Measurements from ENCODE around the gene SIDT2.
"Not testable (repeated sequence)": the region's sequence is repeated elsewhere in the genome, so short reads cannot be mapped to it uniquely, and the experiment has no call there.

The SIDT2 gene

DNA sequence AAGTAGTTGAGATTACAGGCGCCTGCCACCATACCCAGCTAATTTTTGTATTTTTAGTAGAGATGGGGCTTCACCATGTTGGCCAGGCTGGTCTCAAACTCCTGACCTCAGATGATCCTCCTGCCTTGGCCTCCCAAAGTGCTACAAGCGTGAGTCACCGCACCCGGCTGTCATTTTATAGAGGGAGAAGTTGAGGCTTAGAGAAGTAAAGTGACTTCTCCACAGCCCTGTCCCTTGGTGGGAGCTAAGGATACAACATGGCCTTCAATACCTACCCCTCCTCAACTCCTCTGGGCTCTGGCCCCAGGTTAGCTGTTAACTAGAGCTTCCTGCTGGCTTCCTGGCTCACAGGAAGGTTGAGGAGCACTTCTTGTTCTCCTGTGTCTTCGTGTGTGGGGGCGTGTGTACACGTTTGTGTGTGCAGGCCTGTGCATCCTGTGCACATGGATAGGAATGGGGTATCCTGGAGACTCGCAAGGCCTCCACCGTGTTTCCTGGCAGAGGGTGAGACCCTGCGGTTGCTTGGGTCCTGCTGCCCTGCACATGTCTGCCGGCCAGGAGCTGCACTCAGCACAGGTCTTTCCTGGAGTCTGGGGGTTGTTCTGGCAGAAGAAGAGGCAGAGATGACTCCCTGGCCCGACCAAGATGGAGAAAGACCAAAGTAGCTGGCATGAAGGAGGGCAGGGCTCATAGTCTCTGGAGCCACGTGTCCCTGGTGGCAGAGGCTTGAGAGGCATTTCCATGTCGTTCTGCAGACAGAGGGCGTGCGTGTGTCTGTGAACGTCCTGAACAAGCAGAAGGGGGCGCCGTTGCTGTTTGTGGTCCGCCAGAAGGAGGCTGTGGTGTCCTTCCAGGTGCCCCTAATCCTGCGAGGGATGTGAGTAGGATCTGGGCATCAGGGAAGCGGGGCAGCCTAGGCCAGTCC, 2.4 kb downstream of the SIDT2 start:
- no peak overlapping the region for H3K4me3 ChIP-seq (ENCODE audit: low read depth, low read length)
- DNase-seq (ENCODE audit: low read depth), result peak; percentile 82
- peak; percentile 22; the same call in 1 of the 2 replicates for TF ChIP-seq MYC (IDR thresholded peaks at IDR 0.05; ENCODE audit: low read depth, low read length)
- TF ChIP-seq, protein P1, sequence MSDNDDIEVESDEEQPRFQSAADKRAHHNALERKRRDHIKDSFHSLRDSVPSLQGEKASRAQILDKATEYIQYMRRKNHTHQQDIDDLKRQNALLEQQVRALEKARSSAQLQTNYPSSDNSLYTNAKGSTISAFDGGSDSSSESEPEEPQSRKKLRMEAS (IDR thresholded peaks at IDR 0.05; ENCODE audit: low read depth, low read length), result peak; percentile 81
- TF ChIP-seq, protein P2, sequence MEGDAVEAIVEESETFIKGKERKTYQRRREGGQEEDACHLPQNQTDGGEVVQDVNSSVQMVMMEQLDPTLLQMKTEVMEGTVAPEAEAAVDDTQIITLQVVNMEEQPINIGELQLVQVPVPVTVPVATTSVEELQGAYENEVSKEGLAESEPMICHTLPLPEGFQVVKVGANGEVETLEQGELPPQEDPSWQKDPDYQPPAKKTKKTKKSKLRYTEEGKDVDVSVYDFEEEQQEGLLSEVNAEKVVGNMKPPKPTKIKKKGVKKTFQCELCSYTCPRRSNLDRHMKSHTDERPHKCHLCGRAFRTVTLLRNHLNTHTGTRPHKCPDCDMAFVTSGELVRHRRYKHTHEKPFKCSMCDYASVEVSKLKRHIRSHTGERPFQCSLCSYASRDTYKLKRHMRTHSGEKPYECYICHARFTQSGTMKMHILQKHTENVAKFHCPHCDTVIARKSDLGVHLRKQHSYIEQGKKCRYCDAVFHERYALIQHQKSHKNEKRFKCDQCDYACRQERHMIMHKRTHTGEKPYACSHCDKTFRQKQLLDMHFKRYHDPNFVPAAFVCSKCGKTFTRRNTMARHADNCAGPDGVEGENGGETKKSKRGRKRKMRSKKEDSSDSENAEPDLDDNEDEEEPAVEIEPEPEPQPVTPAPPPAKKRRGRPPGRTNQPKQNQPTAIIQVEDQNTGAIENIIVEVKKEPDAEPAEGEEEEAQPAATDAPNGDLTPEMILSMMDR (IDR thresholded peaks at IDR 0.05; ENCODE audit: low read depth, low read length), result peak; percentile 49
- TF ChIP-seq POLR2A (IDR thresholded peaks at IDR 0.05; ENCODE audit: extremely low read depth, insufficient read length), result no peak

DNA sequence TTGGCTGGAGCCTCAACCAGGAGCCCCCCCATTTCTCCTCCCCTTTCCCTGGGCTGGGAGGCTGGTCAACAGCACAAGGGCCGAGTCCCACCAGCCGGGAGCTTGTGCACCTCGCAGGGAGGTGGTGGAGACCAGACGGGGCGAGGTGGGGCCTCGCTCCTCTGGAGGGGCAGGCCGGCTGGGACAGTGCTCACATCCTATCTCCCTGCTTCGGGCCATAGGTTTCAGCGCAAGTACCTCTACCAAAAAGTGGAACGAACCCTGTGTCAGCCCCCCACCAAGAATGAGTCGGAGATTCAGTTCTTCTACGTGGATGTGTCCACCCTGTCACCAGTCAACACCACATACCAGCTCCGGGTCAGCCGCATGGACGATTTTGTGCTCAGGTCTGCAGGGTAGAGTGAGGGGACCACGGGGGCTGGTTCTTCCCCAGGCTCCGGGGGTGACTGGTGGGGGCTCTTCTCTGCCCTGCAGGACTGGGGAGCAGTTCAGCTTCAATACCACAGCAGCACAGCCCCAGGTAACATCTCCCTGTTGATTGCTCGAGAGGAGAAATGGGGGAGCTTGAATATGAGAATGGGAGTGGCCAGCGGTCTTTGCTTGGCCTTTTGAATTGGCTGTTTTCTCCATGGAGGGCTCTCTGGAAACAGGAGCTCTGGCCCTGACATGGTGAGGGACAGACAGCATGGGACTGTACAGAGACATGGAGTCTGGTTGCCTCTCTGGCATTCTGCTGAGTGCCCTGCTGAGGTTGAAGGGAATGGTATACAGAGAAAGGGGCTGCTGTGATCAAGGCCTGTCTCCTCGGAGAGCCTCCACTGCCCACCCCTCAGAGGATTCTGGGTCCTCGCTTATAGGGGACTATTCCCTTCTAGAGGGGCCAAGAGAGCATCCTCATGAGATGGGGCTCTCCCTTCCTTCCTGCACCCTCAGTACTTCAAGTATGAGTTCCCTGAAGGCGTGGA, 3.3 kb downstream of the SIDT2 start:
- H3K4me3 ChIP-seq (ENCODE audit: low read depth, low read length), result no peak overlapping the region
- no peak for DNase-seq (ENCODE audit: low read depth)
- TF ChIP-seq, protein P1 (IDR thresholded peaks at IDR 0.05; ENCODE audit: low read depth, low read length), result no peak
- TF ChIP-seq MYC (IDR thresholded peaks at IDR 0.05; ENCODE audit: low read depth, low read length) (no peak), POLR2A (IDR thresholded peaks at IDR 0.05; ENCODE audit: extremely low read depth, insufficient read length) (no peak)
- TF ChIP-seq, protein P2 (IDR thresholded peaks at IDR 0.05; ENCODE audit: low read depth, low read length), result no peak

DNA sequence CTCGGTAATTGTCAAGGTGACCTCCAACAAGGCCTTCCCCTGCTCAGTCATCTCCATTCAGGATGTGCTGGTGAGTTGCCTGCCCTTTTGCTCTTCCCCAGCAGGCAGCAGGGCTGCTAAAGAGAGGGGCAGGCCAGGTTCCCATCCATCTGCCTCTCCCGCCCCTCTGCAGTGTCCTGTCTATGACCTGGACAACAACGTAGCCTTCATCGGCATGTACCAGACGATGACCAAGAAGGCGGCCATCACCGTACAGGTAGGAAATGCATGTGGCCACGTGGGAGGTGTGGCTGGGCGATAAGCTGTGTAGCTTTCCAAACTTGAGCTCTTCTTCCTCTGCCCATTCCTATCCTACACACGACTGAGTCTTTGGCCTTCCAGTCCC, 4.0 kb downstream of the SIDT2 start:
- no peak for DNase-seq (ENCODE audit: low read depth)
- H3K4me3 ChIP-seq (ENCODE audit: low read depth, low read length), result no peak overlapping the region
- TF ChIP-seq, protein P2 (IDR thresholded peaks at IDR 0.05; ENCODE audit: low read depth, low read length), result no peak
- no peak for TF ChIP-seq MYC (IDR thresholded peaks at IDR 0.05; ENCODE audit: low read depth, low read length)
- TF ChIP-seq, protein P1 (IDR thresholded peaks at IDR 0.05; ENCODE audit: low read depth, low read length), result no peak
- TF ChIP-seq POLR2A (IDR thresholded peaks at IDR 0.05; ENCODE audit: extremely low read depth, insufficient read length), result no peak

DNA sequence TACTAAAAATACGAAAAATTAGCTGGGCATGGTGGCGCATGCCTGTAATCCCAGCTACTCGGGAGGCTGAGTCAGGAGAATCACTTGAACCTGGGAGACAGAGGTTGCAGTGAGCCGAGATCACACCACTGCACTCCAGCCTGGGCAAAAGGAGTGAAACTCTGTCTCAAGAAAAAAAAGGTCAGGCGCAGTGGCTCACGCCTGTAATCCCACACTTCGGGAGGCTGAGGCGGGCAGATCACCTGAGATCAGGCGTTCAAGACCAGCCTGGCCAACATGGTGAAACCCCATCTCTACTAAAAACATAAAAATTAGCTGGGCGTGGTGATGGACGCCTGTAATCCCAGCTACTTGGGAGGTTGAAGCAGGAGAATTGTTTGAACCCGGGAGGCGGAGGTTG, 4.6 kb downstream of the SIDT2 start:
- DNase-seq (ENCODE audit: low read depth); H3K4me3 ChIP-seq (ENCODE audit: low read depth, low read length): not testable (repeated sequence)

DNA sequence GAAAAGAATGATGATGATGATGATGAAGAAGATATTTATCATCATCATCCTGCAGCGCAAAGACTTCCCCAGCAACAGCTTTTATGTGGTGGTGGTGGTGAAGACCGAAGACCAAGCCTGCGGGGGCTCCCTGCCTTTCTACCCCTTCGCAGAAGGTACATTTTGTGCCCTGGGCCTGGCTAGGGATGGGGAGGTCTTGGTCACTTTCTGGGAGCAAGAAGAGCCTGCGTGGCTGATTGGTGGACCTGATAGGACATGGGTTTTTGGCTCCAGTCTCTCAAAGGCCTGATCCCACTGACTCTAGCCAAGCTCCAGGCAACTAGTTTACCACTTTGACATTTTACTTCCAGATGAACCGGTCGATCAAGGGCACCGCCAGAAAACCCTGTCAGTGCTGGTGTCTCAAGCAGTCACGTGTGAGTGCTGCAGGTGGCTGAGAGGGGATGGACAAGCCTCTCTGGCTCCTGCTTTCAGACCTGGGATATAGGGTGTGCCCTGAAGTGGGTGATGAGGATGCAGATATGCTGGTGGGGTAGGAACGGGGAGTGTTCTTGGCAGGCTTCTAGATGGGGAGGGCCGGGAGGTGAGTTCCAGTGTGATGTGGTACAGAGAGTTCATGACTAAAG, 5.3 kb downstream of the SIDT2 start:
- DNase-seq (ENCODE audit: low read depth), result no peak
- no peak overlapping the region for H3K4me3 ChIP-seq (ENCODE audit: low read depth, low read length)
- TF ChIP-seq, protein P2 (IDR thresholded peaks at IDR 0.05; ENCODE audit: low read depth, low read length), result no peak
- TF ChIP-seq, protein P1 (IDR thresholded peaks at IDR 0.05; ENCODE audit: low read depth, low read length), result no peak
